ENCODE measurements around the gene PHLDA3. TPM values are rescaled to one million over a fixed set of nuclear protein-coding genes. Genes with fewer than 3 reads are reported as not detected.

The PHLDA3 gene
- total and polyA plus RNA-seq, 4 donors, result 0.36 to 2.2 (median 1.0) TPM

GRCh38 chr1:201424146-201424545 is 44.8 kb downstream of the PHLDA3 start:
- Histone ChIP-seq H3K36me3 (ENCODE audit: control insufficient read depth in 4 of 4, insufficient read depth in 3 of 4, low read depth in 1 of 4, low read length in 3 of 4) (no peaks in the 10 kb centered on the region), H3K27ac (ENCODE audit: low read depth in 1 of 2, low read length in 2 of 2) (no peak overlapping the region), H3K4me3 (ENCODE audit: low read depth in 1 of 3, low read length in 3 of 3) (no peak overlapping the region), H3K4me1 (ENCODE audit: control insufficient read depth in 4 of 4, insufficient read depth in 4 of 4, low read length in 3 of 4) (no peaks in the 10 kb centered on the region), H3K27me3 (ENCODE audit: control insufficient read depth in 4 of 4, insufficient read depth in 4 of 4, low read length in 3 of 4) (no peaks in the 10 kb centered on the region), H3K9me3 (ENCODE audit: control insufficient read depth in 4 of 4, low read length in 3 of 4) (no peaks in the 10 kb centered on the region), H3K9ac (ENCODE audit: low read depth in 1 of 2, low read length in 2 of 2) (no peak overlapping the region)
- no peak for DNase-seq (ENCODE audit: low spot score)
- 97% methylated on average over 2 of the region's 2 CpGs for WGBS
- TF ChIP-seq EGR1 (IDR thresholded peaks at IDR 0.05; ENCODE audit: low read depth in 2 of 2) (no peak), JUND (IDR thresholded peaks at IDR 0.05) (no peak), CTCF (IDR thresholded peaks at IDR 0.05; ENCODE audit: low read depth, low read length, missing input control) (no peak), RAD21 (IDR thresholded peaks at IDR 0.05) (no peak), FOXA1 (IDR thresholded peaks at IDR 0.05) (no peak), MAX (IDR thresholded peaks at IDR 0.05) (no peak), ATF3 (IDR thresholded peaks at IDR 0.05) (no peak), GABPA (IDR thresholded peaks at IDR 0.05 in 1 of 2, conservative IDR thresholded peaks at IDR 0.05 in 1 of 2) (no peak), REST (IDR thresholded peaks at IDR 0.05) (no peak), HNF4G (IDR thresholded peaks at IDR 0.05) (no peak), YY1 (IDR thresholded peaks at IDR 0.05) (no peak), FOXA2 (IDR thresholded peaks at IDR 0.05) (no peak), SP1 (IDR thresholded peaks at IDR 0.05) (no peak)

- TF ChIP-seq NR2F2 (IDR thresholded peaks at IDR 0.05) (no peak), REST (IDR thresholded peaks at IDR 0.05) (no peak), SP1 (IDR thresholded peaks at IDR 0.05) (no peak), MAX (IDR thresholded peaks at IDR 0.05) (no peak)
- Histone ChIP-seq H3K4me1 (ENCODE audit: control insufficient read depth in 4 of 4, insufficient read depth in 4 of 4, low read length in 3 of 4) (no peaks in the 10 kb centered on the region), H3K9me3 (ENCODE audit: control insufficient read depth in 4 of 4, low read length in 3 of 4) (no peaks in the 10 kb centered on the region), H3K27me3 (ENCODE audit: control insufficient read depth in 4 of 4, insufficient read depth in 4 of 4, low read length in 3 of 4) (no peaks in the 10 kb centered on the region), H3K9ac (ENCODE audit: low read depth in 1 of 2, low read length in 2 of 2) (no peak overlapping the region), H3K4me3 (ENCODE audit: low read depth in 1 of 3, low read length in 3 of 3) (no peak overlapping the region), H3K27ac (ENCODE audit: low read depth in 1 of 2, low read length in 2 of 2) (no peak overlapping the region), H3K36me3 (ENCODE audit: control insufficient read depth in 4 of 4, insufficient read depth in 3 of 4, low read depth in 1 of 4, low read length in 3 of 4) (no peaks in the 10 kb centered on the region)
- no peak for DNase-seq (ENCODE audit: low spot score)
- 92% methylated on average over 6 of the region's 6 CpGs for WGBS
These were observed 45.3 kb downstream of the PHLDA3 start for GRCh38 chr1:201423655-201424054.
